ENCODE results near the gene SESTD1. TPM values are rescaled to one million over a fixed set of nuclear protein-coding genes. Genes with fewer than 3 reads are reported as not detected.
"Not testable (repeated sequence)": the region's sequence is repeated elsewhere in the genome, so short reads cannot be mapped to it uniquely, and the experiment has no call there.

Gene SESTD1
- total RNA-seq, 1 donor from 2014 or later, result 9.6 TPM

- H3K27me3 Mint-ChIP-seq (ENCODE audit: insufficient read depth); H3K9me3 Mint-ChIP-seq; H3K27ac Mint-ChIP-seq; H3K36me3 Mint-ChIP-seq (ENCODE audit: low read depth); intact Hi-C loops (cut with micrococcal nuclease); DNase-seq (ENCODE audit: low spot score); H3K4me3 Mint-ChIP-seq: not testable (repeated sequence)
- peaks cover 23% of the 10 kb centered on the region for H3K4me1 Mint-ChIP-seq (ENCODE audit: low read depth)
Measured at GRCh38 chr2:179053568-179053967, 211.1 kb downstream of the SESTD1 start.

Other genes with a start within 250 kb of the SESTD1 start
- 0.78 and 1.2 TPM in 2 replicates for gene CCDC141, start 214.7 kb downstream of the SESTD1 start, total RNA-seq